ENCODE measurements around the gene TTLL11.

Gene TTLL11

GRCh38 chr9:121942313-121942712 is 150.8 kb downstream of the TTLL11 start:
- DNase-seq (ENCODE audit: low read depth in 2 of 2) = no peak

DNA sequence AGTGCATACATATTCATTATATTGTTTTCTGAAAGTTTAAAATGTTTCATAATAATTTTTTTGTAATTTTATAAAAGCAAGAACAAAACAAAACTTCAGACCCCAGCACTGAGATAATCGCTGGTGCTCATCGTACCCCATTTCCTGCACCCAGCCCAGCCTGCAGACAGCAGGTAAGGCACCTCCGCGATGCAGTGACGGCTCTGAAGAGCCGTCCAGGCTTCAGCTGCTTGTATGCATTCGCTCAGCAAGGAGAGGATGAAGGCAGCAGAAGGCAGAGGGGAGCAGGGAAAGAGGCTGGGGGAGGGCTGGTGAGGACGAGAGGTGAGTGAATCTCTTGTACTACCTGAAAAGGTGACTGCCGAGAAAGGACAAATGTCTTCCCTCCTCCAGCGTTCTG is 153.5 kb downstream of the TTLL11 start:
- no peak for DNase-seq (ENCODE audit: low read depth in 2 of 2)

DNA sequence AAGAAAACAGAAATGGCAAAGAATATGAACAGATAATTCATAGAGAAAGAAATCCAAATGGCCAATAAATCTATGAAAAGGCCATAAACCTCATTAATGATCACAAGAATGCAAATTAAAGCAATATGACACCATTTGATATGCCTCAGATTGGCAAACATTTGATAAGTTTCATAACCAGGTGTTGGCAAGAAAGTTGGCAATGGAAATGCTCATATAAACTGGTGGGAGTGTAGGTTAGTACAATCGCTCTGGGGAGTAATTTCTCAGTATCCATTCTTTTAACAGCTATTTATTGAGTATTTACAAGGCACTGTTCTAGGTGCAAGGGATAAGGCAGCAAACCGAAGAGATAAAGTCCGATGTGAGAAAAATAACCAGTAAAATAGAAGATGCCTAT is 154.5 kb downstream of the TTLL11 start:
- DNase-seq (ENCODE audit: low read depth in 2 of 2) = no peak

DNA sequence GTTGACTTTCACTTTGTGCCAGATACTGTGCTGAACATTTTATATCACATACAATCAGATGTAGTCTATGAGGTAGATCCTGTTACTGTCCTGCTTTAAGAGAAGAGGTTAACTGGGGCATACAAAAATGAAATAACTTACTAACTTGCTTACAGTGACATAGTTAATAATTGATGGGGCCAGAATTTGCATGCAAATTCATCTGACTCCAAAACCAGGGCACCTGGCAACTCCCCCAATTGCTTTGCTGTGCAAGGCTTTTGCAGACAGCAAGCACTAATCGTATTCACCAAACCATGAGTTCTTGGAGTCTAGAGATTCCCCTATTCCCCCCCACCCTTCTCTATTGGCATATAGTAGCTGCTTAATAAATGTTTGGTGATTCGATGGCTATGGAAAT is 155.9 kb downstream of the TTLL11 start:
- DNase-seq (ENCODE audit: low read depth in 2 of 2) = no peak

DNA sequence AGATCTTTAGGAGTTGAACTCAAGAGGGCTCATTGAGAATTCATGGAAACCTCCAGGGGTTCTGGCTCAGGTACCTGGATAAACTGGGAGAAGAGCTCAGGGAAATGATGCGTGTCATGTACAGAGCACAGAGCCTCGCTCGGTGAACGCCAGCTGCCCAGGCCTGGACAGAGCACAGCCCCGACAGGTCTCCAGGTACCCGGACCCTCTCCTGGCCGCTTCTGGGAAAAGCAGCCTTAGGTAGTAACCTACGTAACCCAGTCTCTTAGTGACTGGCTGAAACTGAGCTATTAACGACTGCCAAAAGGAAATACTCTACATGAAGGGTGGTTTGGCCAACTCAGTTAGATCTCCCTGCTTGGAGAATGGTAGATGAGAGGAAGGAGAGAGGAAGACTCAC is 157.4 kb downstream of the TTLL11 start:
- no peak for DNase-seq (ENCODE audit: low read depth in 2 of 2)

DNA sequence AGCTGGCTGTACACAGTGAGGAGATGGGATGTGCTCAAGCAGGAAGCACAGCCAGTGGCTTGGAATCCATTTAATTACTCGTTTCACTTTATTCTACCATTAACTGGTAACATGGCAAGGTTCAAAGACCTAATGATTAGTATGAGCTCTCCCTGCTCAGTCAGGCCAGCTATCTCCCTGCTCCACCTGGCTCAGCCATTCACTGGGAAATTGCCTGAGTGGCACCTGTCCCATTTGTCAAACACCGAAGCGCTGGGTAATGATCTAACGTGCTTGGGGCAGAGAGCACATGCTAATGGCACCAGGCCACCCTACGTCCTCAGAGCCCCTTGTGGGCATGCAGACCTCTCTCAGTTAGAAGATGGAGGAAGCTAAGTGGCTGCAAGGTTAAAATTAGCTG is 162.2 kb downstream of the TTLL11 start:
- no peak for DNase-seq (ENCODE audit: low read depth in 2 of 2)

DNA sequence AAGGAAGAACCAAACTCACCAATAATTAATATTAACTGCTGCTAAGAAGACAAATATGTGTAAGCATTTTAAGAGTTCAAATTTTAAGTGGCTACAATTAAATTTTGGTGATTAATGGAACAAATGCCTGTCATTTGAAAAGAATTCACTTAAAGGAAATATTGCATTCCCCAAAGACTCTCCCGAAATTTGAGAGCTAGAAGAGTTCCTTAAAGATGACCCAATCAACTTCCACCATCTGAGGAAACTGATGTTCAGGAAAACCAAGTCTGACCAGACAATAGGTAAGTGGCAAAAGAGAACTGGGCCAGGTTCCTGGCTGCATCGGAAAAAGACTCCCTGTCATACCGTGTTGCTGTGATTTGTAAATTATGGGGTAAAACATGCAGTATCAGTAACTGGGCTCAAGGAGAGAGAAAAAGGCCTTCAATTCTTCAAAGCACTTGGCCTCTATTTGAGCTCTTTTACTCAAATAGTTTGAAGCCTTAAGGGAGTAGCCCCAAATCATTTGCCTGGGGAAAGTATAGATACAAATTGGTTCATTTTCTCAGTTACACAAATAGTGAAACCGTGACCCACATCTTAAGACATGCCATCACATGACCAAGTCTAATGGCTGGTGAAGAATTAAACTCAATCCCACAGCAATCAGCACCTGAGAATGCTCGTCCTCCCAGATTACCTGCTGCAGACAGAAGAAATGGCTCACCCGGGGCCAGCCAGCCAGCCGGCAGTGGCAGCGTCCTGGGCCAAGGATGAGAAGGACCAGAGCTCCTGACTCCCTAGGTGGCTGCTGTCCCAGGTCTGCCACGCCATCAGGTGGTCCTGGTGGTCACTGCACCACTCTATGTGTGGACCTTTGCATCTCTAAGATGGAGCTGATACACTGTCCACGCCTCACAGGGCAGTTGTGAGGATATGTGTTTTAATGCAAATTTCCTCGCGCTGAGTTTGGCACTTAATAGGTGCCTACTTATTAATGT is 162.9 kb downstream of the TTLL11 start:
- DNase-seq (ENCODE audit: low read depth in 2 of 2) = no peak

- no peak for DNase-seq (ENCODE audit: low read depth in 2 of 2)
These were observed 165.5 kb downstream of the TTLL11 start for GRCh38 chr9:121927636-121928035.

DNA sequence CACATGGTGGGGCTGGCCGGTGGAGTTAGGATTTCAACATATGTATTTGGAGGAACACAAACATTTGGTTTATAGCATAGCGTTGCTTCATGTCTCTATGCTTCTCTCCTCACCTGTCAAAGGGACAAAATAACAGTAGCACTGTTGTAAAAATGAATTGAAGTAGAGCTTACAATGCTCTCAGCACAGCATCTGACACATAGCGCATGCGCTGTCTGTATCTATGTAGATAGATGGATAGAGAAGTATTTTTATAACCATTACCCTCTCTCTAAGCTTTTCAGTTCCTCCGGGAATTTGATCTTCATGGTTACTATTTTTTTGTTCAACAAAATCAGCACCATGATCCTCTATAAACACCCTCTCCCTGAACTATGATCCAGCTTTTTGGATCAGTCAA is 166.0 kb downstream of the TTLL11 start:
- DNase-seq (ENCODE audit: low read depth in 2 of 2) = no peak

- no peak for DNase-seq (ENCODE audit: low read depth in 2 of 2)
These were observed 166.7 kb downstream of the TTLL11 start for GRCh38 chr9:121926351-121926801.

DNA sequence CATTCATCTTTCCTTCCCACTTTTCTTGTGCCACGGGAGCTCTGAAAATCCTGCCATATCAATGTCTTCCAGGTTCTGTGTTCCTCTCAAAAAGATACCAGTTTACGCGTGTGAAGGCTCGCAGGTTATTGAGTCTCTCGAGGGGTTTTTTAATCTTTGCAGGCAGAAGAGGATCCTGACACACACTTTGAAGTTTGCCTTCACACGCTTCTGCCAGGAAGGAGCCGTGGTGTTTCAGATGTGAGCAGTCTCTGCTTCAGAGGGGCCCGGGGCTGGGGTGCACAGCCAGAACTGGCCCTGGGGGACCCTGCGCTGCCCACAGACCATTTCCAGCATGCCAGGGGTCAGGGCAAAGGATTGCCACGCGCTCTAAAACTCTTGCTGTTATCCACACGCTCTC is 167.2 kb downstream of the TTLL11 start:
- no peak for DNase-seq (ENCODE audit: low read depth in 2 of 2)

GRCh38 chr9:121924700-121925099 is 168.4 kb downstream of the TTLL11 start:
- DNase-seq (ENCODE audit: low read depth in 2 of 2) = no peak

GRCh38 chr9:121921444-121921843 is 171.7 kb downstream of the TTLL11 start:
- DNase-seq (ENCODE audit: low read depth in 2 of 2) = no peak

GRCh38 chr9:121917375-121918335 is 175.5 kb downstream of the TTLL11 start:
- no peak for DNase-seq (ENCODE audit: low read depth in 2 of 2)

DNA sequence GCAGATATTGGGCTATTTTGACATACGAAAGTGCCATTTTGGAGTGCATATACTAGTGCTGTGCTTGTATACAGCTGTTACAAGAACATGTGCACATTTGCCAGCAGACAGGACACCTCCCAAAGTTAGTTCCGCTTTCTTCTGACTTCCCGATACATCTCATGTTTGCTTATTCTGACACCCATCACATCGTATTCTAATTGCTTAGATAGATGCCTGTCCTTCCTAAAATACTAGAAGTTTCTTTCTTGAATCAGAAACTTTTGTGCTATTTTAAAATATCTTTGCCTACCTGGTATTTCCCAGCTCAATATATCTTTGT is 177.8 kb downstream of the TTLL11 start:
- DNase-seq (ENCODE audit: low read depth in 2 of 2) = no peak

- no peak for DNase-seq (ENCODE audit: low read depth in 2 of 2)
These were observed 178.4 kb downstream of the TTLL11 start for GRCh38 chr9:121914604-121915303.

- DNase-seq (ENCODE audit: low read depth in 2 of 2) = no peak
These were observed 179.0 kb downstream of the TTLL11 start for GRCh38 chr9:121914017-121914595.

DNA sequence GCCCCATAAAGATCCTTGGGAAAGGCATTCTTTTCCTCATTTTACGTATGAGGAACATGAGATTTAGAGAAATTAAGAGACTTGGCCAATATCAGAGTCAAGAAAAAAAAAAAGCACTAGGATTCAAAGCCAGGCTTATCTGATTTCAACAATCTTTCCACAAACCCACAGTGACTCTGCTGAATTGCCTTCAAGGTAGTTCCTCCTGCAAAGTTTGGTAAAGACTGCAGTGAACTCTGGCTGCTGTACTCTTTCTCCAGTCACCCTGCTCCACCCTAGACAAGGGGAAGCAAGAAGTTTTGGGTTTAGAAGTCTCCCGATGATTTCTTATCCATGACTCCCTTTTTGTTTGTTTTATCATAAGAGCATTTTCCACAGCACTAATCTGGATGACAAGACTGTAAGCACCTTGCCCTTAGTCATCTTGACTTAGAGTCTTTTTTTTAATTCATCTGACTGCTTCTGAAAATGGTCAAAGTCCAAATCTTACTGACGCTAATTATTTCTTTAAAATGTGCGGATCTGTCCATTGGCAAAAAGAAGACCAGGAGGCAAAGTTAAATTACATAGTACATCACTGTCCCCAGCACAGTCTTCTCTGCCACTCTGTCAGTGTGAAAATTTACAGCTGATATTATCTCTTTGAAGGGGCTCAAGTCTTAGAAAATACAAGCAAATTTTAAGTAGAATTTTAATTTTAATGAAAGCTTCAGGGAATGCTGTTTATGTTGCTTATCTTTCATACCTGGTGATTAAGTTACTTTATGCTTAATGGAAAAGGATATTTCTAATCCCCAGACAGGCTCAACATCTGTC is 180.1 kb downstream of the TTLL11 start:
- DNase-seq (ENCODE audit: low read depth in 2 of 2) = no peak

DNA sequence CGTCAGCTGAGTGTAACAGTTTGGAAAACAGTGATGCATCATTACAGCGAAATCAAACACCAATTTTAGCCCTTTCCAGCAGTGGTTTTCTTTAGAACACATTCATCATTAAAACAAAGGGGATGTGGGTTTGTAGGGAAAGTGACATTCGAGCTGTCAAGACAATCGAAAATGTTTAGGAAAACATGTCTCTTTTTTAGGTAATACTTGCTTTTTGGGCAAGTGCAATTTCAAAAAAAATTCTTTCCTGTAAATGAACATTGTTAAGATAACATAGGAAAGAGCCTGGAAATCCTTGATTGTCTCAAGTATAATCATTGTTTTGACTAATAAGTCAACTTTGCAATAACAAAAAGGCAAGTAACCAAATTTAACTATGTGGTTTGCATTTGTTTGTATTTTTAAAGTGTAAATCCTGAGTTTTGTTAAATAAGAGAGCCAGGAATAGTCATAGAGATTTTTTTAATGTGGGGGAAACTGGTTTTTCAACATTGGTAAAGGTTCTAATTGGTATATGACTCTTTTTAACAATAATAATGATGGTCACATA is 182.5 kb downstream of the TTLL11 start:
- DNase-seq (ENCODE audit: low read depth in 2 of 2) = no peak

- no peak for DNase-seq (ENCODE audit: low read depth in 2 of 2)
These were observed 184.0 kb downstream of the TTLL11 start for GRCh38 chr9:121909111-121909510.

Data from fibroblast of skin of left biceps (primary cell).